Tibial artery (tissue), 4 donors: ENCODE data around the gene TPST1.
"Not testable (repeated sequence)": the region's sequence is repeated elsewhere in the genome, so short reads cannot be mapped to it uniquely, and the experiment has no call there.

Experiments used
- DNase-seq, 2 donors: peaks; one replicate each; pipeline ENCODE4 v3.0.0-alpha.2; 2019
- H3K27ac ChIP-seq, 2 donors: fragments of 200-600 bp; sonication (generic) in 1 of 2; 1 replicate in 1 of 2; 2 replicates in 1 of 2; pipeline ENCODE4 v1.5.1; 2018 to 2019; ENCODE audit warnings: mild to moderate bottlenecking in 1 of 2
- H3K27me3 ChIP-seq, 2 donors: fragments of 200-600 bp; sonication (generic) in 1 of 2; one replicate each; pipeline versions ENCODE4 v1.5.1 to v1.6.0; 2016 to 2019
- H3K36me3 ChIP-seq, 3 donors: fragments of 200-600 bp; sonication (generic) in 2 of 3; one replicate each; pipeline ENCODE4 v1.5.1; 2016 to 2019; ENCODE audit warnings: mild to moderate bottlenecking in 2 of 3
- H3K4me1 ChIP-seq, 4 donors: fragments of 200-600 bp; sonication (generic) in 2 of 4; 1 replicate in 3 of 4; 2 replicates in 1 of 4; pipeline ENCODE4 v1.5.1; 2016 to 2019
- H3K4me3 ChIP-seq, 2 donors: fragments of 200-600 bp; sonication (generic) in 1 of 2; 1 replicate in 1 of 2; 2 replicates in 1 of 2; pipeline ENCODE4 v1.5.1; 2018 to 2019; ENCODE audit warnings: mild to moderate bottlenecking in 2 of 2
- H3K9me3 ChIP-seq, 3 donors: fragments of 200-600 bp; sonication (generic) in 1 of 3; one replicate each; pipeline ENCODE4 v1.5.1; 2016 to 2019
- intact Hi-C: fragments of 100-400 bp; cut with DNase I; formaldehyde crosslinking; loops from one replicate; pipeline ENCODE4 v1.15.0; 2023; ENCODE audit warnings: low total_unique reads
- TF ChIP-seq, protein P1 (sequence below), 2 experiments: fragments of 200-600 bp in 1 of 2; fragments of 450-650 bp in 1 of 2; IDR thresholded peaks; one replicate each; pipeline ENCODE4 v1.5.1; 2017 to 2019; ENCODE audit warnings: antibody characterized with exemption in 2 of 2, mild to moderate bottlenecking in 1 of 2, moderate library complexity in 1 of 2

TPST1 gene

DNA sequence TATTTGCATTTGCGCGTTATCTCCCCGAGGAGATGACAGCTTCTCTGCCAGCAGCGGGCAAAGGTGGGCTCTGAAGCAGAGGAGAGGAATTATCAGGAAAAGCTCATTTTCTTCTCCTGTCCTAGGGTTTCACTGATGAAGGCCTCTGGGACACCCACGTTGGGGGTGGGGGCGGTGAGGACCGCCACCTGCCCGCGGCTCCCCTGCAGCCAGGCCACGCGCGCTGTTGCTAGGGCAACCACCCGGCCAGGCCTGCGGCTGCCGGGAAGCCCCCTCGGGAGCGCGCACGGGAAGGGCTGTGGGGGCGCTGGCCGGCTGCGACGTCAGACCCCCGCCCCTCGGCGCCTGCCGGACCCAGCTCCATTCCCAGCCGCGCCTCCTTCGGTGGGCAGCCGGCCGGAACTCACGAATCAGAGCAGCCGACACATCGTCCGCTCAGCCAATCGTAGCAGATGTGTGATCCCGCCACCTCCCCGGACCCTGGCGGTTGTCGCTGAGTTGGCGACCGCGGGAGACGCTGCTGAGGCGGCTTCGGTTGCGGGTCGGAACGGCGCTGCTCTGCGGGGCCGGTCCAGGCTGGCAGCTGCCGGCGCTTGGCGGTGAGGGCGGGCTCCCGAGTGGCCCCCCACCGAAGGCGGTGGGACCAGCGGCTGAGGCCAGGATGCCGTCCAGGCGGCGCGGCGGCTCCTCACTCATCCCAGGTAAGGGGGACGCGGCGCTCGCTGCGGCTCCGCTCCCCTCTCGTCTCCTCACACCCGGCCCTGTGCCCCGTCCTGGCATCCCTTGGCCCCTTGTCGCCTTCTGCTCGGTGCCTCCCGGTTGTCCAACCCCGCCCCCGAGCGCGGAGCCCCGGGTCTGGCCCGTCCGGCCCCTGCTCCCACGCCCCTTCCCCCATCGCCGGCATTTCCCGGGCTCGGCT lies at the start of gene TPST1:
TPST1 (plus strand) TSS at position 513 of the 919 bp plus-strand sequence. CDS start 35,092 bp downstream, outside the sequence.
- intact Hi-C loops, result no loop called here
- H3K36me3 ChIP-seq, result no peaks in the 10 kb centered on the region
- TF ChIP-seq, protein P1, sequence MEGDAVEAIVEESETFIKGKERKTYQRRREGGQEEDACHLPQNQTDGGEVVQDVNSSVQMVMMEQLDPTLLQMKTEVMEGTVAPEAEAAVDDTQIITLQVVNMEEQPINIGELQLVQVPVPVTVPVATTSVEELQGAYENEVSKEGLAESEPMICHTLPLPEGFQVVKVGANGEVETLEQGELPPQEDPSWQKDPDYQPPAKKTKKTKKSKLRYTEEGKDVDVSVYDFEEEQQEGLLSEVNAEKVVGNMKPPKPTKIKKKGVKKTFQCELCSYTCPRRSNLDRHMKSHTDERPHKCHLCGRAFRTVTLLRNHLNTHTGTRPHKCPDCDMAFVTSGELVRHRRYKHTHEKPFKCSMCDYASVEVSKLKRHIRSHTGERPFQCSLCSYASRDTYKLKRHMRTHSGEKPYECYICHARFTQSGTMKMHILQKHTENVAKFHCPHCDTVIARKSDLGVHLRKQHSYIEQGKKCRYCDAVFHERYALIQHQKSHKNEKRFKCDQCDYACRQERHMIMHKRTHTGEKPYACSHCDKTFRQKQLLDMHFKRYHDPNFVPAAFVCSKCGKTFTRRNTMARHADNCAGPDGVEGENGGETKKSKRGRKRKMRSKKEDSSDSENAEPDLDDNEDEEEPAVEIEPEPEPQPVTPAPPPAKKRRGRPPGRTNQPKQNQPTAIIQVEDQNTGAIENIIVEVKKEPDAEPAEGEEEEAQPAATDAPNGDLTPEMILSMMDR (IDR thresholded peaks at IDR 0.05), result peak; percentile 55 to 61
- H3K9me3 ChIP-seq, result no peaks in the 10 kb centered on the region
- no peaks in the 10 kb centered on the region for H3K27me3 ChIP-seq
- peak; percentile 81 to 91 for DNase-seq
- H3K4me3 ChIP-seq, result peak within 1 kb of the TSS; percentile 84
- H3K4me1 ChIP-seq, result peaks cover 0 to 24% (median 12%) of the 10 kb centered on the region in 4 donors
- H3K27ac ChIP-seq, result peak within 1 kb of the TSS; percentile 73 to 79

DNA sequence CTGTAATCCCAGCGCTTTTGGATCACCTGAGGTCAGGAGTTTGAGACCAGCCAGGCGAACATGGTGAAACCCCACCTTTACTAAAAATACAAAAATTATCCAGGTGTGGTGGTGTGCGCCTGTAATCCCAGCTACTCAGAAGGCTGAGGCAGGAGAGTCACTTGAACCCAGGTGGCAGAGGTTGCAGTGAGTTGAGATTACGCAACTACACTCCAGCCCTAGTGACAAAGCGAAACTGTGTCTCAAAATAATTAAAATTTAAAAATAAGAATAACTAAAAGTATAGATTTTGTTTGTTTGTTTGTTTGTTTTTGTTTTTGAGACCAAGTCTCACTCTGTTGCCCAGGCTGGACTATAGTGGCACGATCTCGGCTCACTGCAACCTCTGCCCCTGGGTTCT lies 49.1 kb upstream of the TPST1 start:
- Histone ChIP-seq H3K36me3 (peaks cover 57 to 70% (median 58%) of the 10 kb centered on the region in 3 donors), H3K4me1 (peaks cover 0 to 11% (median 4%) of the 10 kb centered on the region in 4 donors)
- H3K4me3 ChIP-seq, H3K9me3 ChIP-seq, intact Hi-C loops, H3K27me3 ChIP-seq, DNase-seq, H3K27ac ChIP-seq: not testable (repeated sequence)

GRCh38 chr7:66157060-66157459 lies 48.1 kb upstream of the TPST1 start:
- peaks cover 0 to 10% (median 0%) of the 10 kb centered on the region in 3 donors for H3K9me3 ChIP-seq
- peaks cover 55 to 62% (median 58%) of the 10 kb centered on the region in 3 donors for H3K36me3 ChIP-seq
- TF ChIP-seq, protein P1 (IDR thresholded peaks at IDR 0.05), result no peak
- DNase-seq, result no peak
- intact Hi-C loops, result no loop called here
- H3K27ac ChIP-seq, result no peak overlapping the region
- H3K4me1 ChIP-seq, result peaks cover 0 to 7% (median 3%) of the 10 kb centered on the region in 4 donors
- H3K4me3 ChIP-seq, result no peak overlapping the region
- no peaks in the 10 kb centered on the region for H3K27me3 ChIP-seq

GRCh38 chr7:66162622-66163021 lies 42.5 kb upstream of the TPST1 start:
- Histone ChIP-seq H3K9me3 (peaks cover 0 to 10% (median 0%) of the 10 kb centered on the region in 3 donors), H3K27ac (no peak overlapping the region), H3K4me3 (no peak overlapping the region), H3K4me1 (no peaks in the 10 kb centered on the region), H3K36me3 (peaks cover 10 to 17% (median 11%) of the 10 kb centered on the region in 3 donors), H3K27me3 (no peaks in the 10 kb centered on the region)
- TF ChIP-seq, protein P1 (IDR thresholded peaks at IDR 0.05), result no peak
- no peak for DNase-seq
- intact Hi-C loops, result no loop called here

DNA sequence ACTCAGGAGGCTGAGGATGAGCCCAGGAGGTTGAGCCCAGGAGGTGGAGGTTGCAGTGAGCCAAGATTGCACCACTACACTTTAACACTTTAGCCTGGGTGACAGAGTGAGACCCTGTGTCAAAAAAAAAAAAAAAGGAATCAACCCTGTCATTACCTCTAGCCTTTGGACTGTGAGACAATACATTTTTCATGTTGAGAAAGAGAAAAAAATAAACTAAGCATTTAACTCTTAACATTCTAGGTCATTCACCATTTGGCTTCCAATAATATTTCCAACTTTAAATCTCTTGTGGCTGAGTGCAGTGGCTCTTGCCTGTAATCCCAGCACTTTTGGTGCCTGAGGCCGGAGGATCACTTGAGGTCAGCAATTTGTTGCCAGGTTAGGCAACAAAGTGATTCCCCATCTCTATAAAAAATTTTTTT lies 41.9 kb upstream of the TPST1 start:
- Histone ChIP-seq H3K27ac (no peak overlapping the region), H3K4me1 (no peaks in the 10 kb centered on the region), H3K36me3 (peaks cover 6 to 11% (median 6%) of the 10 kb centered on the region in 3 donors), H3K9me3 (peaks cover 0 to 10% (median 0%) of the 10 kb centered on the region in 3 donors), H3K4me3 (no peak overlapping the region), H3K27me3 (no peaks in the 10 kb centered on the region)
- intact Hi-C loops, result no loop called here
- DNase-seq, result no peak
- TF ChIP-seq, protein P1 (IDR thresholded peaks at IDR 0.05), result no peak

DNA sequence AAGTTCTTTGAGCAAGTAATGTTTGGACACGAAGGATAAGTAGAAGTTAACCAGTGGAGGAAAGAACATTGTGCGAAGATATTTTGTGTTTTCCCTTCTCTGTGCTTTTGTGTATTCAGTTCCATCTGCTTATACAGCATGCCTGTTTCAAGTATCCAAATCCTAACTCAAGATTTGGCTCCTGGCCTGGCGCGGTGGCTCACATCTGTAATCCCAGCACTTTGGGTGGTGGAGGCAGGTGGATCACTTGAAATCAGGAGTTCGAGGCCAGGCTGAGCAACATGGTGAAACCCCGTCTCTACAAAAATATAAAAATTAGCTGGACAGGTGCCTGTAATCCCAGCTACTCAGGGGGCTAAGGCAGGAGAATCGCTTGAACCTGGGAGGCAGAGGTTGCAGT lies 40.8 kb upstream of the TPST1 start:
- no peak for DNase-seq
- intact Hi-C loops, result no loop called here
- no peaks in the 10 kb centered on the region for H3K27me3 ChIP-seq

More for the DNA sequence above, 40.8 kb upstream of the TPST1 start:
- TF ChIP-seq, protein P1 (IDR thresholded peaks at IDR 0.05), result no peak
- Histone ChIP-seq H3K9me3 (peaks cover 0 to 5% (median 0%) of the 10 kb centered on the region in 3 donors), H3K4me3 (no peak overlapping the region), H3K4me1 (no peaks in the 10 kb centered on the region), H3K27ac (no peak overlapping the region), H3K36me3 (no peaks in the 10 kb centered on the region)
